Peyer's patch (tissue), 4 donors: ENCODE measurements around the gene AZI2.

ENCODE experiments used
- POLR2A ChIP-seq, 2 donors: fragments of 450-650 bp; IDR thresholded peaks; one replicate each; pipeline ENCODE4 v1.5.1; 2017; ENCODE audit warnings: antibody characterized with exemption in 2 of 2, mild to moderate bottlenecking in 2 of 2, moderate library complexity in 2 of 2
- TF ChIP-seq, protein P1 (sequence below), 6 experiments: fragments of 450-650 bp in 4 of 6; fragments of 200-600 bp in 2 of 6; sonication (generic) in 1 of 6; IDR thresholded peaks; one replicate each; pipeline ENCODE4 v1.5.1; 2017 to 2019; ENCODE audit warnings: antibody characterized with exemption in 6 of 6, mild to moderate bottlenecking in 3 of 6, moderate library complexity in 1 of 6

DNA sequence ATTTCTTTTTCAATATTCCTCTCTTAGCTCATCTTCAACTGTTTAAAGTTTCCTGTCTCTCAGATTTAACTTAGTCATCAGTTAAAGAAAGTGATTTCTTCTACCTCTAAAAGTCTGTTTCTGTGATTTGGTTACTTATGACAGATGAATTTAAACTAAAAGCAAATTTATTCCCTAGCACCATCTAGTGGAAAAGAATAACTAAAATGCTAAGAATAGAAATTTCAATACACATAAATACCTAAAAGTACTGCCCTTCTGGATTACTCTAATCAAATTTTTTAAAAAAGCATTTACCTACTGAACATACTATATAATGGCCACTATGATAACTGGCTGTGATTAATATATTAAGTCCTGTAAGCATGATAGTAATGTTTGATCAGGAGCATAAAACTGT lies 14.1 kb downstream of the AZI2 start:
- TF ChIP-seq, protein P1, sequence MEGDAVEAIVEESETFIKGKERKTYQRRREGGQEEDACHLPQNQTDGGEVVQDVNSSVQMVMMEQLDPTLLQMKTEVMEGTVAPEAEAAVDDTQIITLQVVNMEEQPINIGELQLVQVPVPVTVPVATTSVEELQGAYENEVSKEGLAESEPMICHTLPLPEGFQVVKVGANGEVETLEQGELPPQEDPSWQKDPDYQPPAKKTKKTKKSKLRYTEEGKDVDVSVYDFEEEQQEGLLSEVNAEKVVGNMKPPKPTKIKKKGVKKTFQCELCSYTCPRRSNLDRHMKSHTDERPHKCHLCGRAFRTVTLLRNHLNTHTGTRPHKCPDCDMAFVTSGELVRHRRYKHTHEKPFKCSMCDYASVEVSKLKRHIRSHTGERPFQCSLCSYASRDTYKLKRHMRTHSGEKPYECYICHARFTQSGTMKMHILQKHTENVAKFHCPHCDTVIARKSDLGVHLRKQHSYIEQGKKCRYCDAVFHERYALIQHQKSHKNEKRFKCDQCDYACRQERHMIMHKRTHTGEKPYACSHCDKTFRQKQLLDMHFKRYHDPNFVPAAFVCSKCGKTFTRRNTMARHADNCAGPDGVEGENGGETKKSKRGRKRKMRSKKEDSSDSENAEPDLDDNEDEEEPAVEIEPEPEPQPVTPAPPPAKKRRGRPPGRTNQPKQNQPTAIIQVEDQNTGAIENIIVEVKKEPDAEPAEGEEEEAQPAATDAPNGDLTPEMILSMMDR (IDR thresholded peaks at IDR 0.05) = no peak
- TF ChIP-seq POLR2A (IDR thresholded peaks at IDR 0.05) = no peak
